GM18508 (cell line): Measurements from ENCODE around the gene SEL1L3.
"Not testable (repeated sequence)": the region's sequence is repeated elsewhere in the genome, so short reads cannot be mapped to it uniquely, and the experiment has no call there.

Experiments used
- ATAC-seq: cut with Tn5 transposase; IDR thresholded peaks from one replicate; pipeline ENCODE4 v1.9.1; 2021; ENCODE audit warnings: moderate number of reproducible peaks; ENCODE audit not compliant: insufficient read depth, unreplicated experiment

The SEL1L3 gene

DNA sequence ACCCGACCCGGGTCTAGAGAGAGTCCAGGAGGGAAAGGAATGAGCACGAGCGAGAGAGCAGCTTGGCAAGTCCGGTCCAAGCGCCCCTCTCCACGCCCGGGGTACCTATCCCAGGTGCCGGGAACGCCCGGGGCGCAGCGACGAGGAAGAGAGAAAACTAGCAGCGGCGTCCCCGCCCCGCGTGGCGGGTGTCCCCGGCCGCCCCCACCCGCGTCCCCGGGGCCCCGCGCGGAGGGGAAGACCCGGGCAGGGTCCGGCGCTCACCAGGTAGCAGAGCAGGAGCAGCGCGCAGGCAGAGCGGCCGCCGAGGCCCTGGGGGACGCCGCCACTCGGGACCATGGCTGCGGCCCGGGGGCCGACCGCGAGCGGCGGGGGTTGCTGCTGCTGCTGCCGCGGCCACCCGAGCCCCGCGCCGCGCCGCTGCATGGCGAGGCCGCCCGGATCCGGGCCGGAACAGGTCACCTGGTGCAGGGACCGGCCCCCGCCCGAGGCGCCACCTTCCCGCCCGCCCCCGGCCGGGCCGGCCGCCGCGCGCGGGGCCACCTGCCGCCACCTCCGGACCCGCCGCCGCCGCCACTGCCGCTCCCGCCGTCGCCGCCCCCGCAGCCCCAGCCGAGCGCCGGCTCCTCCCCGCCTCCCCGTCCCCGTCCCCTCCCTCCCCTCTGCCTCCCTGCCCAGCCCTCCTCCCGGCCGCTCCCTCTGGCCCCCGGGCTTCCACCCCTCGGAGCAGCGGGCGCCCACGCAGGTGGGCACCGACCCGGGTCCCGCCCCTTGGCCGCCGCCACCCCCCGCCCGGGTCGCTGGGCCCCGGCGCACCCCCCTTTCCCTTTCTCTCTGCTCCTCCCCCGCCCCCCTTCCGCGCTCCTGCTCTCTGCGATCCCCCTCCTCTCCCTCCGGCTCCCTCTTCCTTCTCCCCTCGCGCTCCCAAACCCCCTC lies at the start of gene SEL1L3:
TSS of gene SEL1L3 (minus strand) at position 578 of the 936 bp plus-strand sequence. CDS start at position 426, 152 bp downstream.
- no peak for ATAC-seq

GRCh38 chr4:25911356-25911755 lies 48.6 kb upstream of the SEL1L3 start:
- no peak for ATAC-seq

DNA sequence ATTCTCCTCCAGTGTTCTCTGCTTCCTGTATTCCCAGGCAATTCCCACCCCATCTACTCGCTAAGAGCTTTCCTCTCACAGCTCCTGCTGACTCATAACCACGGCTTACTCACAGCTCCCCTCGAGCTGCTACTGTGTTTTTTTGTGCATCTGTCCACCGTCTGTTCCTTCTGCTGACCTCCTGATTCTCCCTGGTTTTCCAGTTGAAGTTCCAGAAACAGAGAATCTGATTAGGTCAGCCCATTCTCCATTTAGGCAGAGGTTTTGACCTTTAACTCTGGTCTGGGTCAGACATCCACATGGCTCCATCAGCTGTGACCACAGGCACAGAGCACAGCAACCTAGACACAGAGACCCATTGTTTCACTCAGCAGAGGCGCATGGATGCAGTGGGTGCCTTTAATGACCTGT lies 45.7 kb upstream of the SEL1L3 start:
- no peak for ATAC-seq

DNA sequence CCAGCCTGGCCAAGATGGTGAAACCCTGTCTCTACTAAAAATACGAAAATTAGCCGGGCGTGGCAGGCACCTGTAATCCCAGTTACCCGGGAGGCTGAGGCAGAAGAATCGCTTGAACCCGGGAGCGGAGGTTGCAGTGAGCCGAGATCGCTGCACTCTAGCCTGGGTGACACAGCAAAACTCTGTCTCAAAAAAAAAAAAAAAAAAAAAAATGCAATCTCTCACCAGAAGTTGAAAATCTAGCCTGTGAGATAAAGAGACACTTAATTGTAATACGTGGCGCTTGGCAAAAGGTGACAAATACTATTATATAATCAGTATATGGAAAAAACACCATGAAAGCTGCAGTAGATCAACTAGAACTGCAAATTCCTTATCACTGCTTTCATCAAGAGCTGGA lies 43.3 kb upstream of the SEL1L3 start:
- not testable (repeated sequence) for ATAC-seq

DNA sequence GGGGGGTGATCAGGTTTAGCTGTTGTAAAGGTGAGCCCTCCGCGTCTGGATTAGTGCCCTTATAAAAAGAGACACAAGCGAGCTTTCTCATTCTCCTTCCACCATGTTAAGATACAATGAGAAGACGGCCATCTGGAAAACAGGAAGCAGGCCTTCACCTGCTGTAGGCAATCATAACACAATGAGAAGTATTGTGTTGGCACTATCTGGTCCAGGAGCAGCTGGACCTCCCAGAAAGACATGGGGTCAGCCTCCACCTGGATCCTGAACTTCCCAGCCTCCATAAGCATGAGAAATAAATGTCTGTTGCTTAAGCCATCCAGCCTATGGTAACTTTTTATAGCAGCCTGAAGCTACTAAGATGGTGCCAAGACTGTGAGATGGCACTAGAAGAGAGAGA lies 42.6 kb upstream of the SEL1L3 start:
- no peak for ATAC-seq

GRCh38 chr4:25904748-25905082 lies 41.9 kb upstream of the SEL1L3 start:
- no peak for ATAC-seq

GRCh38 chr4:25903900-25904747 lies 41.3 kb upstream of the SEL1L3 start:
- no peak for ATAC-seq

DNA sequence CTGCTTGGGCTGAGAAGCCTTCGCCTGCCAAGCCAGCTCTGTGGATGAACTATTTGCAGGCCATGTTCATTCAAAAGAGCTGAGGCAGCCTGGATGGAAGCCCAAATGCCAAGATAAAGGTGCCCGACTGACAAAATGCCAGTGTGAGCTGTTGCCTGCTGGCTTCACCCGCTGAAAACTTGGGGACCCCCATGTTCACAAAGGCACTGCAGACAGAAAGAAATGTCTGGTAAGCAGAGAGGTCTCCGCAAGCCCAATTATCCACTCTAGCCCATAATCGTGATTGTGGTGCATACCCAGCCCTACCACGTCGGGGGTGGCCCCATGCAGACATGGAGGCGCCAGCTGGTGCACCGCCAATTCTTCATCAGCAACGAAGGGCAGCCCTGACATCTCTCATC lies 38.2 kb upstream of the SEL1L3 start:
- ATAC-seq, result no peak

- no peak for ATAC-seq
Observed at GRCh38 chr4:25900310-25900709, 37.5 kb upstream of the SEL1L3 start.

DNA sequence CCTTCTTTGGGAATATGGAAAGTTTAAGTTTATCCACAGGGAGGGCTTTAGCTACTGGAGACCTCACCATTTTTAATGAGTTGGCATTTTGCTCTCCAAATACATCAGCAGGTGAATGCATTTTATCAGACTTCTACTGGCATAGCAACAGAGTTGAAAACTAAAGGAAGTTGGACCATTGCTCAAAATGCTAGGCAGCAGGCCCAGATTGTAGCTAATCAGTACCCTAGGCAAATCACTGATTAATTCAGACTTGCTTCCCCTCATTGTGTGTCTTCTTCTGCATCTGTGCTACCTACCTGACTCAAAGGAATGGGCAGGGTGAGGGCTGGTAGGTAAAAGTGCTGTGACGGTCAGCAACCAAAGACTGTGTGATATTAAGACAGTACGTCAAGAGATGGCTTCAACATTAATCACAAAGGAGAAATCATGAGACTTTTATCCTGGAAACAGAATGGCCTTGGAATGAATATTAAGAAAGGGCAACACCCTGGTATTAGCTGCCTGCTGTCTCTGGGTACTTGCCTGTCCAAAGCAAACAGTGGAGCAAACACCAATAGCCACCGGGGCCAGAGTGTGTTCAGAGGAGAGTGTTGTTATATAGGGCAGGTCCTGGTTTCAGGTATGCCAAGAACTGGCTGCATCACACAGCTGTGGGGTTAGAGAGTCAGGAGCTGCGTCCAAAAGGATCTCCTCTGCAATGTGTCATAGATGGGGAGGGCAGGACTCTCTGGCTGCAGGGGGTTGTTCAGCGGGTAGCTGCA lies 34.2 kb upstream of the SEL1L3 start:
- no peak for ATAC-seq

- ATAC-seq, result no peak
Observed at GRCh38 chr4:25892796-25893195, 30.0 kb upstream of the SEL1L3 start.

- ATAC-seq, result no peak
Observed at GRCh38 chr4:25890571-25891485, 28.0 kb upstream of the SEL1L3 start.

GRCh38 chr4:25889589-25890503 lies 27.1 kb upstream of the SEL1L3 start:
- ATAC-seq, result no peak

- no peak for ATAC-seq
Observed at GRCh38 chr4:25888781-25889180, 26.0 kb upstream of the SEL1L3 start.

DNA sequence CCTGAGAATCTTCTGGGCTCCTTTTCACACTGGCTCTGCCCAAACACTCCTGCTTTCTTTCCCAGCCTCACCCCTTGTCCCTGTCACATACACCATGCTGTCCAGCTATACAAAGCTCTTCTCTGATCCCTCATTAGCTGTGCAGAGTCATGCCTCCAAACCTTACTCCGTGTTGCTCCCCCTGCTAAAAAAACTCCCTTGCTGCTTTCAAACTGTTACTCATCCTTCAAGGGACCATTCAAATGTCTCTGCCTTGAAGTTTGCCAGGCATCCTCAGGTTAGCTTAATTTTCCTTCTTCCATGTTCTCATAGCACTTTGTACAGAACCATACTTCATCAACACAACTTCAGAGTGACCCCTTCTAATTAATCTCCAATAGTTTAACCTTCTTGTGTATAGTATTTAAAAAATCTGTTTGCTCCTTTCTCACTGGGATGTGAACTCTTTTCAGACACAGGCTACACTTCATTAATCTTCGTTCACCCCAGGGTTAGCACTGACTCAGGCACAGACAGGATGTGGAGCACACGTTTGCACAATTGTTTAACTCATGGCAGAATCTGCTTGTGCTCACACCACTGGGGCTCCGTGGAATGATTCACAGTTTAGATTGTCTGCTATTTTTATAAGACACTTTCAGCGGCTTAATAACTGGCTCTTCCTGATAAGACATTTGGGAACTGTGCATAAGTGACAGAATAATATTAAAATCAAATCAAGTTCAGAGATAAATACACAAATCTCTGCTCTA lies 21.4 kb upstream of the SEL1L3 start:
- ATAC-seq, result no peak

- no peak for ATAC-seq
Observed at GRCh38 chr4:25883565-25883964, 20.8 kb upstream of the SEL1L3 start.

GRCh38 chr4:25882226-25882625 lies 19.4 kb upstream of the SEL1L3 start:
- no peak for ATAC-seq

DNA sequence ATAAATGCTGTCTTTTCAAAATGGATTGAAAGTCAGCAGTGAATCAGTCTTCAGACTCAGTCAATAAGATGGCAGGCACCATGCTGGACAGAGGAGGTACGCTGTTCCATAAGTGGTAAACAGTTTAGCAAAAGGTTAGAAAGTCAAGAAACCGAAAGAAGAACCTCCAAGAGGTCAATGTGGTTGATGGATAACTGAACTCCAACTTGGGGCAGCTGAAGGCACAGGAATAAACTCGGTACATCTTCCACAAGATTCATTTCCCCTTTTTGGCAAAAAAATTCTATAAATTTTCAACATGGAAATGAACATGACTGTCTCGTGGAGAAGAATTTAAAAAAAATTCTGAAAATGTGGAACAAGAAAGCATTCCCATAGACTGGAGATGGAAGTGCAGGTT lies 18.4 kb upstream of the SEL1L3 start:
- ATAC-seq, result no peak
